HCT116 (cell line): ENCODE measurements around the gene PLEKHA5. TPM values are rescaled to one million over a fixed set of nuclear protein-coding genes. Genes with fewer than 3 reads are reported as not detected.

ENCODE experiments used
- ATAC-seq: fragments of 200-7000 bp; cut with Tn5 transposase; 2 replicates; pipeline ENCODE4 v1.9.1; 2020; ENCODE audit warnings: mild to moderate bottlenecking, moderate library complexity
- BruUV-seq: library from RNA; stranded (reverse); fragments of 400-500 nt; replicated peaks from 2 replicates; lab custom pipeline; 2021; lab: Mats Ljungman, UMichigan
- CTCF ChIA-PET: fragments of 300-600 bp; sonication (Branson Sonifier 250); formaldehyde crosslinking; loops from one replicate; lab custom pipeline; 2021; ENCODE audit warnings: antibody characterized with exemption; lab: Charles Lee
- POLR2A ChIA-PET: fragments of 300-600, 350-600 bp; sonication (Branson Sonifier 250); formaldehyde crosslinking; loops from one replicate; lab custom pipeline; 2021; ENCODE audit warnings: antibody characterized with exemption; lab: Charles Lee
- RAD21 ChIA-PET, 2 experiments: fragments of 300-600 bp; sonication (Branson Sonifier 250); formaldehyde crosslinking; loops; one replicate each; lab custom pipeline; 2023; ENCODE audit warnings: low total read pairs in 2 of 2; ENCODE audit not compliant: uncharacterized antibody in 2 of 2, unreplicated experiment in 2 of 2, low non-redundant PET in 1 of 2; lab: Charles Lee
- DNase-seq: peaks from one replicate; pipeline ENCODE4 v3.0.0-alpha.2; 2010; ENCODE audit warnings: low read depth, low spot score
- H2AFZ ChIP-seq: fragments of 200-600 bp; shearing (Covaris generic), sonication (generic); 2 replicates; pipeline ENCODE4 v1.6.1; 2017; ENCODE audit warnings: low read depth, mixed run types, mixed read lengths, antibody characterized with exemption, low read length; ENCODE audit not compliant: poor library complexity, severe bottlenecking
- H3K27ac ChIP-seq: 2 replicates; pipeline ENCODE4 v1.5.1; 2012; ENCODE audit warnings: low read depth, low read length
- H3K27me3 ChIP-seq: fragments of 200-600 bp; sonication (generic); 2 replicates; pipeline ENCODE4 v1.6.1; 2016; ENCODE audit warnings: mixed run types, low read length, mixed read lengths; ENCODE audit not compliant: insufficient read depth
- H3K36me3 ChIP-seq, 2 experiments: fragments of 200-500 bp in 1 of 2; fragments of 200-600 bp in 1 of 2; sonication (Bioruptor generic) in 1 of 2; sonication (generic) in 1 of 2; 2 replicates each; pipeline versions ENCODE4 v1.5.1 to v1.6.1; 2014 to 2016; ENCODE audit warnings: low read length in 2 of 2, inconsistent platforms in 1 of 2, mixed read lengths in 1 of 2, mixed run types in 1 of 2; ENCODE audit not compliant: insufficient read depth in 2 of 2, control insufficient read depth in 1 of 2
- H3K4me1 ChIP-seq, 2 experiments: fragments of 200-600 bp in 1 of 2; sonication (generic) in 1 of 2; 2 replicates each; pipeline versions ENCODE4 v1.5.1 to v1.6.1; 2012 to 2017; ENCODE audit warnings: low read length in 2 of 2, inconsistent platforms in 1 of 2, mild to moderate bottlenecking in 1 of 2, mixed read lengths in 1 of 2, mixed run types in 1 of 2, moderate library complexity in 1 of 2; ENCODE audit not compliant: insufficient read depth in 2 of 2, control insufficient read depth in 1 of 2
- H3K4me2 ChIP-seq: fragments of 200-600 bp; sonication (generic); 2 replicates; pipeline ENCODE4 v1.6.1; 2017; ENCODE audit warnings: mixed run types, low read length, mixed read lengths
- H3K4me3 ChIP-seq, 2 experiments: fragments of 200-600 bp in 1 of 2; sonication (generic) in 1 of 2; replicated peaks in 1 of 2; 2 replicates each; pipeline ENCODE4 v1.5.1; 2011 to 2016; ENCODE audit warnings: low read length in 2 of 2, control low read depth in 1 of 2, low read depth in 1 of 2, mild to moderate bottlenecking in 1 of 2, mixed read lengths in 1 of 2, mixed run types in 1 of 2
- H3K79me2 ChIP-seq: fragments of 200-600 bp; sonication (generic); 2 replicates; pipeline ENCODE4 v1.6.1; 2017; ENCODE audit warnings: mild to moderate bottlenecking, mixed run types, low read length, moderate library complexity, mixed read lengths; ENCODE audit not compliant: insufficient read depth
- H3K9ac ChIP-seq: fragments of 200-600 bp; sonication (generic); 2 replicates; pipeline ENCODE4 v1.6.1; 2016; ENCODE audit warnings: low read length, mixed read lengths
- H3K9me2 ChIP-seq: fragments of 200-600 bp; sonication (generic), shearing (Covaris generic); 2 replicates; pipeline ENCODE4 v1.6.1; 2017; ENCODE audit warnings: mixed run types, mild to moderate bottlenecking, moderate library complexity; ENCODE audit not compliant: insufficient read depth
- H3K9me3 ChIP-seq, 2 experiments: fragments of 200-500 bp in 1 of 2; fragments of 200-600 bp in 1 of 2; sonication (Bioruptor generic) in 1 of 2; sonication (generic) in 1 of 2; 2 replicates each; pipeline ENCODE4 v1.6.1; 2014 to 2017; ENCODE audit warnings: low read length in 2 of 2, mixed read lengths in 2 of 2, inconsistent platforms in 1 of 2, low read depth in 1 of 2, mild to moderate bottlenecking in 1 of 2, mixed run types in 1 of 2, moderate library complexity in 1 of 2; ENCODE audit not compliant: control insufficient read depth in 1 of 2, insufficient read depth in 1 of 2
- H4K20me1 ChIP-seq: fragments of 200-600 bp; sonication (generic), shearing (Covaris generic); 2 replicates; pipeline ENCODE4 v1.6.1; 2017; ENCODE audit warnings: mixed run types, mild to moderate bottlenecking, moderate library complexity; ENCODE audit not compliant: insufficient read depth
- ELF1 ChIP-seq: IDR thresholded peaks from 2 replicates; pipeline ENCODE4 v1.6.1; 2012; ENCODE audit warnings: low read depth, borderline replicate concordance
- MAX ChIP-seq: IDR thresholded peaks from 2 replicates; pipeline ENCODE4 v1.6.1; 2012
- RAD21 ChIP-seq: IDR thresholded peaks from 2 replicates; pipeline ENCODE4 v1.6.1; 2012; ENCODE audit warnings: low read depth, mild to moderate bottlenecking
- REST ChIP-seq: IDR thresholded peaks from 2 replicates; pipeline ENCODE4 v1.6.1; 2012; ENCODE audit warnings: low read depth
- SRF ChIP-seq: IDR thresholded peaks from 2 replicates; pipeline ENCODE4 v1.6.1; 2012; ENCODE audit warnings: low read depth
- ZBTB33 ChIP-seq: IDR thresholded peaks from 2 replicates; pipeline ENCODE4 v1.6.1; 2011; ENCODE audit warnings: mild to moderate bottlenecking, low read length, moderate library complexity; ENCODE audit not compliant: insufficient replicate concordance; ENCODE audit errors: extremely low read depth
- intact Hi-C: fragments of 100-400 bp; cut with micrococcal nuclease; formaldehyde crosslinking; loops from 2 replicates; pipeline ENCODE4 v1.10.0; 2022
- total RNA-seq: library from RNA; stranded (reverse); gene quantifications from one replicate; pipeline ENCODE4 v1.2.1, GENCODE V29; 2021; ENCODE audit not compliant: unreplicated experiment

The PLEKHA5 gene
- total RNA-seq, 1 experiment from 2014 or later = 18.9 TPM

GRCh38 chr12:19155981-19156734 is 26.6 kb downstream of the PLEKHA5 start:
- H2AFZ ChIP-seq = no peak overlapping the region
- ChIA-PET CTCF (no interaction called here), RAD21 (no interaction called here), POLR2A (no interaction called here)
- intact Hi-C loops = no loop called here
- no peaks in the 10 kb centered on the region for H3K36me3 ChIP-seq
- no peaks in the 10 kb centered on the region for H3K27me3 ChIP-seq
- DNase-seq (no peak), ATAC-seq (no peak)
- BruUV-seq = no TSS peak
- no peak overlapping the region for H3K4me2 ChIP-seq
- no peaks in the 10 kb centered on the region for H3K4me1 ChIP-seq
- H3K27ac ChIP-seq = no peak overlapping the region
- H3K9ac ChIP-seq = no peak overlapping the region
- H3K9me2 ChIP-seq = no peaks in the 10 kb centered on the region
- no peaks in the 10 kb centered on the region for H3K9me3 ChIP-seq
- no peak for TF ChIP-seq SRF
- TF ChIP-seq ZBTB33 = no peak
- TF ChIP-seq RAD21 = no peak
- no peak for TF ChIP-seq MAX
- TF ChIP-seq REST = no peak
- no peak for TF ChIP-seq ELF1
- no peak overlapping the region for H3K4me3 ChIP-seq
- H3K79me2 ChIP-seq = peaks cover 70% of the 10 kb centered on the region
- H4K20me1 ChIP-seq = peaks cover 7% of the 10 kb centered on the region; the same call in 1 of the 2 replicates
